K562 (cell line): ENCODE results near the gene CDH20.

Source experiments
- BMI1 ChIP-seq: fragments of 150-350 bp; IDR thresholded peaks from 2 replicates; pipeline ENCODE4 v1.6.1; 2014; ENCODE audit warnings: low read length
- TF ChIP-seq, protein P1 (sequence below): IDR thresholded peaks from 2 replicates; pipeline ENCODE4 v1.6.1; 2011; ENCODE audit warnings: borderline replicate concordance, low read depth, mild to moderate bottlenecking, moderate library complexity, low read length; ENCODE audit not compliant: insufficient read depth, poor library complexity, severe bottlenecking
- TF ChIP-seq, protein P2 (sequence below): fragments of 450-650 bp; formaldehyde crosslinking; IDR thresholded peaks from 2 replicates; pipeline ENCODE4 v1.4.0; 2022; ENCODE audit warnings: missing genetic modification characterization

DNA sequence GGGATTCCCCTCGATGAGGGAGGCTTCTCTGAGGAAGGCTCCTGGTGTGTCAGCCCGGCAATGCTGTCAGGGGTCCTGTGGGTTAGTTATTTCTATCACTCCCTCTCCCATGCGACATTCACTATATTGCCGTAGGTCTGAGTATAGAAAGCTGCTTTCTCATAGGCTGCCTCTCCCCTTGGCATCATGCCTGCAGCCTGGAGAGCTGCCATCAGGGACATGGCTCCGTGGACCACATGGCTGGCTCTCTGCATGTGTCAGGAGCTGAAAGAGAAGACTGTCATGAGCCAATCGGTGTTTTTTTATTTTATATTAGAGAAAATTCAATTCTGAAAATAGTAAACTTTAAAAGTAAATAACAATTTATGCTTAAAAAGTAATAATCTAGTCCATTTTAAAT is 198.0 kb downstream of the CDH20 start:
- TF ChIP-seq, protein P1, sequence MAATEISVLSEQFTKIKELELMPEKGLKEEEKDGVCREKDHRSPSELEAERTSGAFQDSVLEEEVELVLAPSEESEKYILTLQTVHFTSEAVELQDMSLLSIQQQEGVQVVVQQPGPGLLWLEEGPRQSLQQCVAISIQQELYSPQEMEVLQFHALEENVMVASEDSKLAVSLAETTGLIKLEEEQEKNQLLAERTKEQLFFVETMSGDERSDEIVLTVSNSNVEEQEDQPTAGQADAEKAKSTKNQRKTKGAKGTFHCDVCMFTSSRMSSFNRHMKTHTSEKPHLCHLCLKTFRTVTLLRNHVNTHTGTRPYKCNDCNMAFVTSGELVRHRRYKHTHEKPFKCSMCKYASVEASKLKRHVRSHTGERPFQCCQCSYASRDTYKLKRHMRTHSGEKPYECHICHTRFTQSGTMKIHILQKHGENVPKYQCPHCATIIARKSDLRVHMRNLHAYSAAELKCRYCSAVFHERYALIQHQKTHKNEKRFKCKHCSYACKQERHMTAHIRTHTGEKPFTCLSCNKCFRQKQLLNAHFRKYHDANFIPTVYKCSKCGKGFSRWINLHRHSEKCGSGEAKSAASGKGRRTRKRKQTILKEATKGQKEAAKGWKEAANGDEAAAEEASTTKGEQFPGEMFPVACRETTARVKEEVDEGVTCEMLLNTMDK = no peak
- TF ChIP-seq BMI1 = no peak
- TF ChIP-seq, protein P2, sequence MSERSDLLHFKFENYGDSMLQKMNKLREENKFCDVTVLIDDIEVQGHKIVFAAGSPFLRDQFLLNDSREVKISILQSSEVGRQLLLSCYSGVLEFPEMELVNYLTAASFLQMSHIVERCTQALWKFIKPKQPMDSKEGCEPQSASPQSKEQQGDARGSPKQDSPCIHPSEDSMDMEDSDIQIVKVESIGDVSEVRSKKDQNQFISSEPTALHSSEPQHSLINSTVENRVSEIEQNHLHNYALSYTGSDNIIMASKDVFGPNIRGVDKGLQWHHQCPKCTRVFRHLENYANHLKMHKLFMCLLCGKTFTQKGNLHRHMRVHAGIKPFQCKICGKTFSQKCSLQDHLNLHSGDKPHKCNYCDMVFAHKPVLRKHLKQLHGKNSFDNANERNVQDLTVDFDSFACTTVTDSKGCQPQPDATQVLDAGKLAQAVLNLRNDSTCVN (CRISPR knock-in tag) = no peak
